HCT116 (cell line): ENCODE data around the gene SLBP. TPM values are rescaled to one million over a fixed set of nuclear protein-coding genes. Genes with fewer than 3 reads are reported as not detected.

Experiments used
- ATAC-seq: fragments of 200-7000 bp; cut with Tn5 transposase; 2 replicates; pipeline ENCODE4 v1.9.1; 2020; ENCODE audit warnings: mild to moderate bottlenecking, moderate library complexity
- BruUV-seq: library from RNA; stranded (reverse); fragments of 400-500 nt; replicated peaks from 2 replicates; lab custom pipeline; 2021; lab: Mats Ljungman, UMichigan
- CTCF ChIA-PET: fragments of 300-600 bp; sonication (Branson Sonifier 250); formaldehyde crosslinking; loops from one replicate; lab custom pipeline; 2021; ENCODE audit warnings: antibody characterized with exemption; lab: Charles Lee
- POLR2A ChIA-PET: fragments of 300-600, 350-600 bp; sonication (Branson Sonifier 250); formaldehyde crosslinking; loops from one replicate; lab custom pipeline; 2021; ENCODE audit warnings: antibody characterized with exemption; lab: Charles Lee
- RAD21 ChIA-PET, 2 experiments: fragments of 300-600 bp; sonication (Branson Sonifier 250); formaldehyde crosslinking; loops; one replicate each; lab custom pipeline; 2023; ENCODE audit warnings: low total read pairs in 2 of 2; ENCODE audit not compliant: uncharacterized antibody in 2 of 2, unreplicated experiment in 2 of 2, low non-redundant PET in 1 of 2; lab: Charles Lee
- DNase-seq: peaks from one replicate; pipeline ENCODE4 v3.0.0-alpha.2; 2010; ENCODE audit warnings: low read depth, low spot score
- H2AFZ ChIP-seq: fragments of 200-600 bp; shearing (Covaris generic), sonication (generic); 2 replicates; pipeline ENCODE4 v1.6.1; 2017; ENCODE audit warnings: low read depth, mixed run types, mixed read lengths, antibody characterized with exemption, low read length; ENCODE audit not compliant: poor library complexity, severe bottlenecking
- H3K27ac ChIP-seq: 2 replicates; pipeline ENCODE4 v1.5.1; 2012; ENCODE audit warnings: low read depth, low read length
- H3K27me3 ChIP-seq: fragments of 200-600 bp; sonication (generic); 2 replicates; pipeline ENCODE4 v1.6.1; 2016; ENCODE audit warnings: mixed run types, low read length, mixed read lengths; ENCODE audit not compliant: insufficient read depth
- H3K36me3 ChIP-seq, 2 experiments: fragments of 200-500 bp in 1 of 2; fragments of 200-600 bp in 1 of 2; sonication (Bioruptor generic) in 1 of 2; sonication (generic) in 1 of 2; 2 replicates each; pipeline versions ENCODE4 v1.5.1 to v1.6.1; 2014 to 2016; ENCODE audit warnings: low read length in 2 of 2, inconsistent platforms in 1 of 2, mixed read lengths in 1 of 2, mixed run types in 1 of 2; ENCODE audit not compliant: insufficient read depth in 2 of 2, control insufficient read depth in 1 of 2
- H3K4me1 ChIP-seq, 2 experiments: fragments of 200-600 bp in 1 of 2; sonication (generic) in 1 of 2; 2 replicates each; pipeline versions ENCODE4 v1.5.1 to v1.6.1; 2012 to 2017; ENCODE audit warnings: low read length in 2 of 2, inconsistent platforms in 1 of 2, mild to moderate bottlenecking in 1 of 2, mixed read lengths in 1 of 2, mixed run types in 1 of 2, moderate library complexity in 1 of 2; ENCODE audit not compliant: insufficient read depth in 2 of 2, control insufficient read depth in 1 of 2
- H3K4me2 ChIP-seq: fragments of 200-600 bp; sonication (generic); 2 replicates; pipeline ENCODE4 v1.6.1; 2017; ENCODE audit warnings: mixed run types, low read length, mixed read lengths
- H3K4me3 ChIP-seq, 2 experiments: fragments of 200-600 bp in 1 of 2; sonication (generic) in 1 of 2; replicated peaks in 1 of 2; 2 replicates each; pipeline ENCODE4 v1.5.1; 2011 to 2016; ENCODE audit warnings: low read length in 2 of 2, control low read depth in 1 of 2, low read depth in 1 of 2, mild to moderate bottlenecking in 1 of 2, mixed read lengths in 1 of 2, mixed run types in 1 of 2
- H3K79me2 ChIP-seq: fragments of 200-600 bp; sonication (generic); 2 replicates; pipeline ENCODE4 v1.6.1; 2017; ENCODE audit warnings: mild to moderate bottlenecking, mixed run types, low read length, moderate library complexity, mixed read lengths; ENCODE audit not compliant: insufficient read depth
- H3K9ac ChIP-seq: fragments of 200-600 bp; sonication (generic); 2 replicates; pipeline ENCODE4 v1.6.1; 2016; ENCODE audit warnings: low read length, mixed read lengths
- H3K9me2 ChIP-seq: fragments of 200-600 bp; sonication (generic), shearing (Covaris generic); 2 replicates; pipeline ENCODE4 v1.6.1; 2017; ENCODE audit warnings: mixed run types, mild to moderate bottlenecking, moderate library complexity; ENCODE audit not compliant: insufficient read depth
- H3K9me3 ChIP-seq, 2 experiments: fragments of 200-500 bp in 1 of 2; fragments of 200-600 bp in 1 of 2; sonication (Bioruptor generic) in 1 of 2; sonication (generic) in 1 of 2; 2 replicates each; pipeline ENCODE4 v1.6.1; 2014 to 2017; ENCODE audit warnings: low read length in 2 of 2, mixed read lengths in 2 of 2, inconsistent platforms in 1 of 2, low read depth in 1 of 2, mild to moderate bottlenecking in 1 of 2, mixed run types in 1 of 2, moderate library complexity in 1 of 2; ENCODE audit not compliant: control insufficient read depth in 1 of 2, insufficient read depth in 1 of 2
- H4K20me1 ChIP-seq: fragments of 200-600 bp; sonication (generic), shearing (Covaris generic); 2 replicates; pipeline ENCODE4 v1.6.1; 2017; ENCODE audit warnings: mixed run types, mild to moderate bottlenecking, moderate library complexity; ENCODE audit not compliant: insufficient read depth
- ATF3 ChIP-seq: IDR thresholded peaks from 2 replicates; pipeline ENCODE4 v1.6.1; 2012
- CEBPB ChIP-seq: IDR thresholded peaks from 2 replicates; pipeline ENCODE4 v1.6.1; 2012; ENCODE audit warnings: low read depth
- CTCF ChIP-seq, 3 experiments: fragments of 200-600 bp in 1 of 3; sonication (generic) in 1 of 3; IDR thresholded peaks in 2 of 3; conservative IDR thresholded peaks in 1 of 3; 2 replicates each; pipeline ENCODE4 v1.5.1; 2012 to 2017; ENCODE audit warnings: low read depth in 2 of 3, low read length in 2 of 3, antibody characterized with exemption in 1 of 3, borderline replicate concordance in 1 of 3, control low read depth in 1 of 3, mild to moderate bottlenecking in 1 of 3, mixed read lengths in 1 of 3, mixed run types in 1 of 3, moderate library complexity in 1 of 3; ENCODE audit not compliant: insufficient read depth in 1 of 3
- ELF1 ChIP-seq: IDR thresholded peaks from 2 replicates; pipeline ENCODE4 v1.6.1; 2012; ENCODE audit warnings: low read depth, borderline replicate concordance
- EZH2 ChIP-seq: fragments of 200-600 bp; sonication (generic); IDR thresholded peaks from 2 replicates; pipeline ENCODE4 v1.6.1; 2017; ENCODE audit warnings: antibody characterized with exemption, mixed run types
- FOSL1 ChIP-seq: IDR thresholded peaks from 2 replicates; pipeline ENCODE4 v1.6.1; 2012; ENCODE audit warnings: low read depth
- JUND ChIP-seq: IDR thresholded peaks from 2 replicates; pipeline ENCODE4 v1.6.1; 2012
- POLR2AphosphoS5 ChIP-seq: IDR thresholded peaks from 2 replicates; pipeline ENCODE4 v1.6.1; 2011; ENCODE audit warnings: mild to moderate bottlenecking, low read depth, low read length, moderate library complexity
- RAD21 ChIP-seq: IDR thresholded peaks from 2 replicates; pipeline ENCODE4 v1.6.1; 2012; ENCODE audit warnings: low read depth, mild to moderate bottlenecking
- SIN3A ChIP-seq: IDR thresholded peaks from 2 replicates; pipeline ENCODE4 v1.6.1; 2012; ENCODE audit warnings: low read depth
- SP1 ChIP-seq: IDR thresholded peaks from 2 replicates; pipeline ENCODE4 v1.6.1; 2012; ENCODE audit warnings: low read depth
- TCF7L2 ChIP-seq: IDR thresholded peaks from 2 replicates; pipeline ENCODE4 v1.7.0; 2011; ENCODE audit warnings: borderline replicate concordance, inconsistent platforms; ENCODE audit not compliant: insufficient read depth, insufficient read length; ENCODE audit errors: extremely low read depth
- YY1 ChIP-seq: IDR thresholded peaks from 2 replicates; pipeline ENCODE4 v1.6.1; 2011; ENCODE audit warnings: low read length, low read depth, moderate library complexity, mild to moderate bottlenecking; ENCODE audit not compliant: insufficient replicate concordance; ENCODE audit errors: extremely low read depth
- ZFX ChIP-seq: fragments of 450-650 bp; IDR thresholded peaks from 2 replicates; pipeline ENCODE4 v1.6.1; 2017
- intact Hi-C: fragments of 100-400 bp; cut with micrococcal nuclease; formaldehyde crosslinking; loops from 2 replicates; pipeline ENCODE4 v1.10.0; 2022
- total RNA-seq: library from RNA; stranded (reverse); gene quantifications from one replicate; pipeline ENCODE4 v1.2.1, GENCODE V29; 2021; ENCODE audit not compliant: unreplicated experiment
- TF ChIP-seq, protein P1 (sequence below): IDR thresholded peaks from 2 replicates; pipeline ENCODE4 v1.6.1; 2012; ENCODE audit warnings: low read depth
- TF ChIP-seq, protein P2 (sequence below): IDR thresholded peaks from 2 replicates; pipeline ENCODE4 v1.6.1; 2012

Gene SLBP
- total RNA-seq, 1 experiment from 2014 or later = 101 TPM

DNA sequence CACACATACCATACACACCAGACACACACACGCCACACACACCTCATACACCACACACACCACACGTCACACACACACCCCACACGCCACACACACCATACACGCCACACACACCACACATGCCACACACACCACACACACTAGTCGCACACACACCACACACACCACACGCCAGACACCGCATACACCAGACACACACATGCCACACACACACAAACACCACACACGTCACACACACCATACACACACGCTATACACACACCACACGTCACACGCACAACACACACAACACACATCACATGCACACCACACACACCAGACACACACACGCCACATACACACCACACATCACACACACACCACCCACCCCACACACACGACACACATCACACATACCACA lies 60.0 kb downstream of the SLBP start:
- Histone ChIP-seq H3K36me3 (no peaks in the 10 kb centered on the region), H3K9me2 (no peaks in the 10 kb centered on the region), H3K27ac (no peak overlapping the region), H3K79me2 (no peaks in the 10 kb centered on the region), H3K4me2 (no peak overlapping the region), H3K4me1 (no peaks in the 10 kb centered on the region), H4K20me1 (no peaks in the 10 kb centered on the region), H3K9ac (no peak overlapping the region), H3K4me3 (no peak overlapping the region), H2AFZ (no peak overlapping the region), H3K27me3 (no peaks in the 10 kb centered on the region), H3K9me3 (no peaks in the 10 kb centered on the region)
- RAD21 ChIA-PET = no interaction called here
- CTCF ChIA-PET = no interaction called here
- DNase-seq (no peak), ATAC-seq (no peak)
- POLR2A ChIA-PET = no interaction called here
- BruUV-seq = no TSS peak
- TF ChIP-seq, protein P1, sequence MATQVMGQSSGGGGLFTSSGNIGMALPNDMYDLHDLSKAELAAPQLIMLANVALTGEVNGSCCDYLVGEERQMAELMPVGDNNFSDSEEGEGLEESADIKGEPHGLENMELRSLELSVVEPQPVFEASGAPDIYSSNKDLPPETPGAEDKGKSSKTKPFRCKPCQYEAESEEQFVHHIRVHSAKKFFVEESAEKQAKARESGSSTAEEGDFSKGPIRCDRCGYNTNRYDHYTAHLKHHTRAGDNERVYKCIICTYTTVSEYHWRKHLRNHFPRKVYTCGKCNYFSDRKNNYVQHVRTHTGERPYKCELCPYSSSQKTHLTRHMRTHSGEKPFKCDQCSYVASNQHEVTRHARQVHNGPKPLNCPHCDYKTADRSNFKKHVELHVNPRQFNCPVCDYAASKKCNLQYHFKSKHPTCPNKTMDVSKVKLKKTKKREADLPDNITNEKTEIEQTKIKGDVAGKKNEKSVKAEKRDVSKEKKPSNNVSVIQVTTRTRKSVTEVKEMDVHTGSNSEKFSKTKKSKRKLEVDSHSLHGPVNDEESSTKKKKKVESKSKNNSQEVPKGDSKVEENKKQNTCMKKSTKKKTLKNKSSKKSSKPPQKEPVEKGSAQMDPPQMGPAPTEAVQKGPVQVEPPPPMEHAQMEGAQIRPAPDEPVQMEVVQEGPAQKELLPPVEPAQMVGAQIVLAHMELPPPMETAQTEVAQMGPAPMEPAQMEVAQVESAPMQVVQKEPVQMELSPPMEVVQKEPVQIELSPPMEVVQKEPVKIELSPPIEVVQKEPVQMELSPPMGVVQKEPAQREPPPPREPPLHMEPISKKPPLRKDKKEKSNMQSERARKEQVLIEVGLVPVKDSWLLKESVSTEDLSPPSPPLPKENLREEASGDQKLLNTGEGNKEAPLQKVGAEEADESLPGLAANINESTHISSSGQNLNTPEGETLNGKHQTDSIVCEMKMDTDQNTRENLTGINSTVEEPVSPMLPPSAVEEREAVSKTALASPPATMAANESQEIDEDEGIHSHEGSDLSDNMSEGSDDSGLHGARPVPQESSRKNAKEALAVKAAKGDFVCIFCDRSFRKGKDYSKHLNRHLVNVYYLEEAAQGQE = no peak
- TF ChIP-seq, protein P2, sequence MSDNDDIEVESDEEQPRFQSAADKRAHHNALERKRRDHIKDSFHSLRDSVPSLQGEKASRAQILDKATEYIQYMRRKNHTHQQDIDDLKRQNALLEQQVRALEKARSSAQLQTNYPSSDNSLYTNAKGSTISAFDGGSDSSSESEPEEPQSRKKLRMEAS = no peak
- TF ChIP-seq POLR2AphosphoS5 (no peak), RAD21 (no peak), EZH2 (no peak), SP1 (no peak), FOSL1 (no peak), SIN3A (no peak), ZFX (no peak), YY1 (no peak), CEBPB (no peak), ELF1 (no peak), ATF3 (no peak), JUND (no peak), CTCF (IDR thresholded peaks at IDR 0.05 in 2 of 3, conservative IDR thresholded peaks at IDR 0.05 in 1 of 3; ENCODE audit: borderline replicate concordance in 1 of 3, insufficient read depth in 1 of 3, low read depth in 2 of 3, low read length in 2 of 3) (no peak), TCF7L2 (no peak)
- intact Hi-C loops = no loop called here
